Measurements from ENCODE around the gene MEI1.
A peak's percentile ranks its signal among the peaks of the same experiment; 100 is the strongest.

DNA sequence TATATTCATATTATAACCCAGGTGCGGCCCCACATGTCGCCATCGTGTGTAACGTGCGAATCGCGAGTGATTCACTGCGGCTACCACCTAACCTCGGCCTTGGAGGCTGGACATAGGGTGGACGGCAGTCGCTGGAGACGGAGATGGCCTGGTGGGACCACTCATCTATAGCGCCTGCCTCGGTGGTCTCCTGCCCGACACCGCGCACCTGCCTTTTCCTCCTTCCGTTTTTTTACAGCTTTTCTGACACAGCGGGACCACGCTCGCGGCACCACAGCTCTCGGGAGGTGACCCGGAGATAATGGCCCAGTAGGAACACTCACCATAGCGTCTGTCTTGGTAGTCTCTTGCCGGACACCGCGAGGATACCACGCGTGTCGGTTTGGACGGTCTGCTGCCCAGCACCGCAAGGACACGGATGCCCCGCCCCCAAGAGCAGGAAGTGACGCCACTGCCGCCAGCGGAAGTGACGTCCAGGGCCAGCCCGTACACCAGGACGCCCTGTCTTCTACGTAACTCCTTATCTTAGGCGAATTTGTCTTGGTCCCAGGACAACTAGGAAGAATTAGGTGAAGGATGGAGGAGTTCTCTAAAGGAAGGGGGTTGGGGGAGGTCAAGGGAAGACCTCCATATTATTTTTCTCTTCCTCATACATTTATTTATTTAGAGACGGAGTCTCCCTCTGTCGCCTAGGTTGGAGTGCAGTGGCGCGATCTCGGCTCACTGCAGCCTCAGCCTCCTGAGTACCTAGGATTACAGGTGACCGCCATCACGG, 17.1 kb upstream of the MEI1 start:
- TF ChIP-seq, protein P1, sequence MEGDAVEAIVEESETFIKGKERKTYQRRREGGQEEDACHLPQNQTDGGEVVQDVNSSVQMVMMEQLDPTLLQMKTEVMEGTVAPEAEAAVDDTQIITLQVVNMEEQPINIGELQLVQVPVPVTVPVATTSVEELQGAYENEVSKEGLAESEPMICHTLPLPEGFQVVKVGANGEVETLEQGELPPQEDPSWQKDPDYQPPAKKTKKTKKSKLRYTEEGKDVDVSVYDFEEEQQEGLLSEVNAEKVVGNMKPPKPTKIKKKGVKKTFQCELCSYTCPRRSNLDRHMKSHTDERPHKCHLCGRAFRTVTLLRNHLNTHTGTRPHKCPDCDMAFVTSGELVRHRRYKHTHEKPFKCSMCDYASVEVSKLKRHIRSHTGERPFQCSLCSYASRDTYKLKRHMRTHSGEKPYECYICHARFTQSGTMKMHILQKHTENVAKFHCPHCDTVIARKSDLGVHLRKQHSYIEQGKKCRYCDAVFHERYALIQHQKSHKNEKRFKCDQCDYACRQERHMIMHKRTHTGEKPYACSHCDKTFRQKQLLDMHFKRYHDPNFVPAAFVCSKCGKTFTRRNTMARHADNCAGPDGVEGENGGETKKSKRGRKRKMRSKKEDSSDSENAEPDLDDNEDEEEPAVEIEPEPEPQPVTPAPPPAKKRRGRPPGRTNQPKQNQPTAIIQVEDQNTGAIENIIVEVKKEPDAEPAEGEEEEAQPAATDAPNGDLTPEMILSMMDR (IDR thresholded peaks at IDR 0.05): peak in 1 of 5 experiments; percentile 7
- peak; percentile 78 for TF ChIP-seq POLR2A (IDR thresholded peaks at IDR 0.05)
- TF ChIP-seq EP300 (IDR thresholded peaks at IDR 0.05; ENCODE audit: low read depth): no peak
